ENCODE measurements around the gene VPS13A. TPM values are rescaled to one million over a fixed set of nuclear protein-coding genes. Genes with fewer than 3 reads are reported as not detected.
A peak's percentile ranks its signal among the peaks of the same experiment; 100 is the strongest.

VPS13A gene
- polyA plus RNA-seq, 1 donor from 2014 or later = 20.6 TPM

- Histone ChIP-seq H3K27me3 (ENCODE audit: insufficient read depth, low read depth, low read length) (no peaks in the 10 kb centered on the region), H3K27ac (ENCODE audit: low read length) (no peak overlapping the region)
These were observed 35.5 kb downstream of the VPS13A start for GRCh38 chr9:77212801-77213200.

GRCh38 chr9:77215874-77216273 lies 38.5 kb downstream of the VPS13A start:
- no peaks in the 10 kb centered on the region for H3F3A ChIP-seq (ENCODE audit: insufficient read depth, low read length, poor library complexity, severe bottlenecking)
- H3K27ac ChIP-seq (ENCODE audit: low read length) = no peak overlapping the region
- H3K4me2 ChIP-seq (ENCODE audit: low read length) = no peak overlapping the region
- H3K79me2 ChIP-seq (replicated peaks; ENCODE audit: insufficient read depth, low read length) = no peaks in the 10 kb centered on the region
- H3K27me3 ChIP-seq (ENCODE audit: insufficient read depth, low read depth, low read length) = no peaks in the 10 kb centered on the region
- H3K9ac ChIP-seq (ENCODE audit: low read length) = no peak overlapping the region
- H3K9me2 ChIP-seq (ENCODE audit: insufficient read depth, low read length) = no peaks in the 10 kb centered on the region
- TF ChIP-seq TAF1 (IDR thresholded peaks at IDR 0.05; ENCODE audit: low read depth) (no peak), RAD21 (conservative IDR thresholded peaks at IDR 0.05) (peak; percentile 49)
- TF ChIP-seq, protein P1, sequence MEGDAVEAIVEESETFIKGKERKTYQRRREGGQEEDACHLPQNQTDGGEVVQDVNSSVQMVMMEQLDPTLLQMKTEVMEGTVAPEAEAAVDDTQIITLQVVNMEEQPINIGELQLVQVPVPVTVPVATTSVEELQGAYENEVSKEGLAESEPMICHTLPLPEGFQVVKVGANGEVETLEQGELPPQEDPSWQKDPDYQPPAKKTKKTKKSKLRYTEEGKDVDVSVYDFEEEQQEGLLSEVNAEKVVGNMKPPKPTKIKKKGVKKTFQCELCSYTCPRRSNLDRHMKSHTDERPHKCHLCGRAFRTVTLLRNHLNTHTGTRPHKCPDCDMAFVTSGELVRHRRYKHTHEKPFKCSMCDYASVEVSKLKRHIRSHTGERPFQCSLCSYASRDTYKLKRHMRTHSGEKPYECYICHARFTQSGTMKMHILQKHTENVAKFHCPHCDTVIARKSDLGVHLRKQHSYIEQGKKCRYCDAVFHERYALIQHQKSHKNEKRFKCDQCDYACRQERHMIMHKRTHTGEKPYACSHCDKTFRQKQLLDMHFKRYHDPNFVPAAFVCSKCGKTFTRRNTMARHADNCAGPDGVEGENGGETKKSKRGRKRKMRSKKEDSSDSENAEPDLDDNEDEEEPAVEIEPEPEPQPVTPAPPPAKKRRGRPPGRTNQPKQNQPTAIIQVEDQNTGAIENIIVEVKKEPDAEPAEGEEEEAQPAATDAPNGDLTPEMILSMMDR (IDR thresholded peaks at IDR 0.05; ENCODE audit: poor library complexity, severe bottlenecking) = peak; percentile 42
- H3K36me3 ChIP-seq (ENCODE audit: insufficient read depth, low read length) = no peaks in the 10 kb centered on the region
- H2AFZ ChIP-seq (ENCODE audit: low read depth, low read length) = no peak overlapping the region
- no peaks in the 10 kb centered on the region for H4K20me1 ChIP-seq (ENCODE audit: insufficient read depth)
- no peaks in the 10 kb centered on the region for H3K9me3 ChIP-seq (ENCODE audit: low read length)
- no peak overlapping the region for H3K4me3 ChIP-seq (ENCODE audit: low read length)

More at GRCh38 chr9:77212801-77213200, 35.5 kb downstream of the VPS13A start:
- Histone ChIP-seq H3F3A (ENCODE audit: insufficient read depth, low read length, poor library complexity, severe bottlenecking) (no peaks in the 10 kb centered on the region), H3K4me2 (ENCODE audit: low read length) (no peak overlapping the region), H3K4me3 (ENCODE audit: low read length) (no peak overlapping the region), H4K20me1 (ENCODE audit: insufficient read depth) (no peaks in the 10 kb centered on the region), H2AFZ (ENCODE audit: low read depth, low read length) (no peak overlapping the region), H3K9me3 (ENCODE audit: low read length) (no peaks in the 10 kb centered on the region), H3K79me2 (replicated peaks; ENCODE audit: insufficient read depth, low read length) (no peaks in the 10 kb centered on the region), H3K9me2 (ENCODE audit: insufficient read depth, low read length) (no peaks in the 10 kb centered on the region), H3K36me3 (ENCODE audit: insufficient read depth, low read length) (no peaks in the 10 kb centered on the region), H3K9ac (ENCODE audit: low read length) (no peak overlapping the region)
- TF ChIP-seq RAD21 (conservative IDR thresholded peaks at IDR 0.05) (no peak), POLR2AphosphoS5 (IDR thresholded peaks at IDR 0.05) (no peak), TAF1 (IDR thresholded peaks at IDR 0.05; ENCODE audit: low read depth) (no peak), EP300 (conservative IDR thresholded peaks at IDR 0.05; ENCODE audit: poor library complexity, severe bottlenecking) (no peak)
- TF ChIP-seq, protein P1 (IDR thresholded peaks at IDR 0.05; ENCODE audit: poor library complexity, severe bottlenecking) = no peak

GRCh38 chr9:77218612-77219011 lies 41.3 kb downstream of the VPS13A start:
- Histone ChIP-seq H3K36me3 (ENCODE audit: insufficient read depth, low read length) (no peaks in the 10 kb centered on the region), H3K9me3 (ENCODE audit: low read length) (no peaks in the 10 kb centered on the region), H2AFZ (ENCODE audit: low read depth, low read length) (no peak overlapping the region), H3K27me3 (ENCODE audit: insufficient read depth, low read depth, low read length) (no peaks in the 10 kb centered on the region), H4K20me1 (ENCODE audit: insufficient read depth) (no peaks in the 10 kb centered on the region), H3K79me2 (replicated peaks; ENCODE audit: insufficient read depth, low read length) (no peaks in the 10 kb centered on the region), H3K9ac (ENCODE audit: low read length) (no peak overlapping the region), H3K27ac (ENCODE audit: low read length) (no peak overlapping the region), H3K9me2 (ENCODE audit: insufficient read depth, low read length) (no peaks in the 10 kb centered on the region), H3F3A (ENCODE audit: insufficient read depth, low read length, poor library complexity, severe bottlenecking) (no peaks in the 10 kb centered on the region), H3K4me2 (ENCODE audit: low read length) (no peak overlapping the region), H3K4me3 (ENCODE audit: low read length) (no peak overlapping the region)
- no peak for TF ChIP-seq MXI1 (conservative IDR thresholded peaks at IDR 0.05; ENCODE audit: poor library complexity, severe bottlenecking)
- TF ChIP-seq REST (IDR thresholded peaks at IDR 0.05; ENCODE audit: borderline replicate concordance) = no peak
- no peak for TF ChIP-seq POLR2AphosphoS5 (IDR thresholded peaks at IDR 0.05)
- no peak for TF ChIP-seq RAD21 (conservative IDR thresholded peaks at IDR 0.05)
- no peak for TF ChIP-seq EZH2 (IDR thresholded peaks at IDR 0.05; ENCODE audit: borderline replicate concordance, insufficient read depth, low read length, poor library complexity, severe bottlenecking)
- no peak for TF ChIP-seq EP300 (conservative IDR thresholded peaks at IDR 0.05; ENCODE audit: poor library complexity, severe bottlenecking)
- TF ChIP-seq TAF1 (IDR thresholded peaks at IDR 0.05; ENCODE audit: low read depth) = no peak
- no peak for TF ChIP-seq SMC3 (conservative IDR thresholded peaks at IDR 0.05; ENCODE audit: poor library complexity)
- TF ChIP-seq, protein P1 (IDR thresholded peaks at IDR 0.05; ENCODE audit: poor library complexity, severe bottlenecking) = no peak

Data from neural cell (in vitro differentiated cells).